CD1c-positive myeloid dendritic cell (primary cell): ENCODE results near the gene NTRK3.
A peak's percentile ranks its signal among the peaks of the same experiment; 100 is the strongest.
"Not testable (repeated sequence)": the region's sequence is repeated elsewhere in the genome, so short reads cannot be mapped to it uniquely, and the experiment has no call there.

Experiments
- DNase-seq: peaks from one replicate; pipeline ENCODE4 v3.0.0-alpha.2; 2016; ENCODE audit errors: extremely low spot score

The NTRK3 gene

GRCh38 chr15:87877822-87878542 lies 378.6 kb downstream of the NTRK3 start:
- no peak for DNase-seq

- peak; percentile 20 for DNase-seq
These were observed 379.3 kb downstream of the NTRK3 start for GRCh38 chr15:87877114-87877810.

GRCh38 chr15:87874896-87875711 lies 381.4 kb downstream of the NTRK3 start:
- no peak for DNase-seq

- no peak for DNase-seq
These were observed 383.0 kb downstream of the NTRK3 start for GRCh38 chr15:87873516-87873915.

GRCh38 chr15:87871731-87872320 lies 384.7 kb downstream of the NTRK3 start:
- no peak for DNase-seq

GRCh38 chr15:87871258-87871681 lies 385.3 kb downstream of the NTRK3 start:
- DNase-seq: no peak

- no peak for DNase-seq
These were observed 389.6 kb downstream of the NTRK3 start for GRCh38 chr15:87866961-87867360.

GRCh38 chr15:87863152-87863551 lies 393.4 kb downstream of the NTRK3 start:
- DNase-seq: no peak

- DNase-seq: no peak
These were observed 395.8 kb downstream of the NTRK3 start for GRCh38 chr15:87860743-87861142.

- no peak for DNase-seq
These were observed 397.9 kb downstream of the NTRK3 start for GRCh38 chr15:87858651-87859050.

- no peak for DNase-seq
These were observed 405.0 kb downstream of the NTRK3 start for GRCh38 chr15:87851497-87851896.

- no peak for DNase-seq
These were observed 405.6 kb downstream of the NTRK3 start for GRCh38 chr15:87850916-87851315.

GRCh38 chr15:87849181-87849580 lies 407.4 kb downstream of the NTRK3 start:
- no peak for DNase-seq

- no peak for DNase-seq
These were observed 408.5 kb downstream of the NTRK3 start for GRCh38 chr15:87848012-87848411.

- DNase-seq: no peak
These were observed 409.8 kb downstream of the NTRK3 start for GRCh38 chr15:87846746-87847145.

- DNase-seq: no peak
These were observed 413.2 kb downstream of the NTRK3 start for GRCh38 chr15:87843312-87843711.

- DNase-seq: no peak
These were observed 415.0 kb downstream of the NTRK3 start for GRCh38 chr15:87841426-87841998.

GRCh38 chr15:87835830-87836229 lies 420.7 kb downstream of the NTRK3 start:
- DNase-seq: not testable (repeated sequence)

- DNase-seq: not testable (repeated sequence)
These were observed 423.2 kb downstream of the NTRK3 start for GRCh38 chr15:87833333-87833732.

GRCh38 chr15:87829332-87830050 lies 427.0 kb downstream of the NTRK3 start:
- no peak for DNase-seq

- DNase-seq: no peak
These were observed 427.9 kb downstream of the NTRK3 start for GRCh38 chr15:87828608-87829007.
